Measurements from ENCODE around the gene SKA2. TPM values are rescaled to one million over a fixed set of nuclear protein-coding genes. Genes with fewer than 3 reads are reported as not detected.
A peak's percentile ranks its signal among the peaks of the same experiment; 100 is the strongest.

SKA2 gene
- total and polyA plus RNA-seq, 9 of the 15 experiments (the other 6 are each of a cell fraction or from before 2014, with no cell fraction given), result 58.1 to 183 (median 133) TPM

- BruUV-seq (replicated peaks), result no TSS peak
- intact Hi-C loops (cut with micrococcal nuclease) (no loop called here), in situ Hi-C loops (cut with MboI) (no loop called here)
- Histone ChIP-seq H3K9ac (ENCODE audit: insufficient read depth in 1 of 2, low read depth in 2 of 2, low read length in 2 of 2) (no peak overlapping the region), H3K9me1 (ENCODE audit: control insufficient read depth, insufficient read depth, low read length) (no peaks in the 10 kb centered on the region), H3K27ac (ENCODE audit: extremely low read depth, low read depth, low read length) (no peak overlapping the region), H4K20me1 (replicated peaks; ENCODE audit: control insufficient read depth, insufficient read depth, low read length) (no peaks in the 10 kb centered on the region), H3K4me1 (replicated peaks in 1 of 2; ENCODE audit: control insufficient read depth in 2 of 2, insufficient read depth in 2 of 2, low read length in 2 of 2) (no peaks in the 10 kb centered on the region), H3K4me2 (ENCODE audit: insufficient read depth, low read length) (no peak overlapping the region), H2AFZ (ENCODE audit: low read depth, low read length) (no peak overlapping the region), H3K27me3 (ENCODE audit: control insufficient read depth in 2 of 2, insufficient read depth in 2 of 2, low read length in 2 of 2) (no peaks in the 10 kb centered on the region), H3K9me3 (replicated peaks; ENCODE audit: control insufficient read depth, insufficient read depth, low read depth, low read length) (no peaks in the 10 kb centered on the region), H3K4me3 (no peak overlapping the region), H3K36me3 (ENCODE audit: control insufficient read depth, insufficient read depth, low read length) (peaks cover 75% of the 10 kb centered on the region), H3K79me2 (ENCODE audit: control insufficient read depth, insufficient read depth, low read length) (no peaks in the 10 kb centered on the region)
- TF ChIP-seq CTCFL (IDR thresholded peaks at IDR 0.05; ENCODE audit: borderline replicate concordance, insufficient read depth, low read depth, low read length, poor library complexity, severe bottlenecking), result no peak
- peak in 1 of 3 experiments; percentile 31; a peak in 1 of 6 replicates for TF ChIP-seq ZBTB11 (CRISPR knock-in tag; IDR thresholded peaks at IDR 0.05)
- no peak for TF ChIP-seq CGGBP1 (CRISPR knock-in tag; IDR thresholded peaks at IDR 0.05)
- no peak for TF ChIP-seq GABPB2 (CRISPR knock-in tag; conservative IDR thresholded peaks at IDR 0.05)
- no peak for TF ChIP-seq BCL6 (CRISPR knock-in tag; IDR thresholded peaks at IDR 0.05)
- no peak for DNase-seq (ENCODE audit: extremely low read depth in 1 of 4, low spot score in 3 of 4)
- no peak for FAIRE-seq
- 94% methylated on average over 6 of the region's 6 CpGs for WGBS (ENCODE audit: insufficient coverage, low coverage, missing lambda C conversion rate)
- ChIA-PET POLR2A (interaction anchor here (0.9 kb wide), 1 partner anchor 8 kb away, joined by 3 read pairs; no protein-coding TSS in a partner anchor), CTCF (ENCODE audit: low intra/inter-chr PET ratio) (no interaction called here)
- ATAC-seq, result no peak
These were observed 87.2 kb downstream of the SKA2 start for GRCh38 chr17:59067756-59068155.

Data from K562 (cell line).